ENCODE results near the gene EPB41. TPM values are rescaled to one million over a fixed set of nuclear protein-coding genes. Genes with fewer than 3 reads are reported as not detected.

Gene EPB41
- total and polyA plus RNA-seq, 9 of the 15 experiments (the other 6 are each of a cell fraction or from before 2014, with no cell fraction given), result 3.7 to 213 (median 141) TPM

- no peak for TF ChIP-seq ZBTB9 (CRISPR knock-in tag; IDR thresholded peaks at IDR 0.05)
- no peak for TF ChIP-seq ZNF175 (CRISPR knock-in tag; IDR thresholded peaks at IDR 0.05; ENCODE audit: low read depth)
- no peak for TF ChIP-seq TSC22D4 (tag; IDR thresholded peaks at IDR 0.05)
- no peak for TF ChIP-seq ZBTB11 (CRISPR knock-in tag; IDR thresholded peaks at IDR 0.05)
- TF ChIP-seq VEZF1 (CRISPR knock-in tag; IDR thresholded peaks at IDR 0.05), result 0 out of 2 replicates have a peak, but pooled peaks have one; percentile 36
- no peak for TF ChIP-seq SP1 (CRISPR knock-in tag; IDR thresholded peaks at IDR 0.05)
- TF ChIP-seq KDM1A (IDR thresholded peaks at IDR 0.05), result peak; percentile 57 to 61; a peak in 2 of 4 replicates
- TF ChIP-seq HNRNPLL (IDR thresholded peaks at IDR 0.05; ENCODE audit: low read depth, low read length, poor library complexity, severe bottlenecking), result no peak
- 0 out of 2 replicates have a peak, but pooled peaks have one; percentile 17 for TF ChIP-seq ARID1B (IDR thresholded peaks at IDR 0.05)
- TF ChIP-seq SMC3 (conservative IDR thresholded peaks at IDR 0.05; ENCODE audit: insufficient read depth, low read depth, low read length), result peak; percentile 53; the same call in 1 of the 2 replicates
- 0 out of 2 replicates have a peak, but pooled peaks have one; percentile 30 for TF ChIP-seq ZNF592 (IDR thresholded peaks at IDR 0.05)
- no peak for TF ChIP-seq SMARCE1 (IDR thresholded peaks at IDR 0.05)
Measured at GRCh38 chr1:28893403-28894102, 20.8 kb upstream of the EPB41 start (continued).
